ENCODE measurements around the gene ERG.

Gene ERG

DNA sequence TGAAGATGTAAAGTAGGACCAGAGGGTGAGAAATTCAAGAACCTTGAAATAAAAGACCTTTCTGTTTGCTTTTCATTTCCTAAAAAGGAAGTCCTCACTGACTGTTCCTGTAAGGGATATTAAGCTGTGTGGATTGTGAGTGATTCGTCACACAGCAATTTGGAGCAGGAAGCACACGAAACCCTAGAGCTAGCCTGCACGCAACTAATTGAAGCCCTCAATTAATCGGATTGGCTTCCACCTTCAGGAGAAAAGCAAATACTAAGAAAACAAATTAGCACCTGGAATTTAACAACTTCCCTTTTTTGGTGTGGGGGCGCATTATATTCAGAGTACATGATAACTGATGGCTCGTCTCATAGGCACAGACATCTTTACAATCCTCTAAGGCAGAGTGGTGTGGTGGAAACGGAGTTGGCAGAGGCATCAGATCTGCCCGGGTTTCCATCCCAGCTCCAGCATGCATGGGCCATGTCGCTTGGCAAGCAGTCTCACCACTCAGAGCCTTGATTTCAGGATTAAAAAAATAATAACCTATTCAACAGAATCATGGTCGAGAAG lies 146.2 kb downstream of the ERG start:
- no peak overlapping the region for H3K4me3 Mint-ChIP-seq
- H3K4me1 Mint-ChIP-seq (ENCODE audit: low read depth), result peaks cover 7% of the 10 kb centered on the region
- H3K9me3 Mint-ChIP-seq, result no peaks in the 10 kb centered on the region
- H3K36me3 Mint-ChIP-seq (ENCODE audit: low read depth), result no peaks in the 10 kb centered on the region
- no peaks in the 10 kb centered on the region for H3K27me3 Mint-ChIP-seq (ENCODE audit: low read depth)
- no peak overlapping the region for H3K27ac Mint-ChIP-seq

DNA sequence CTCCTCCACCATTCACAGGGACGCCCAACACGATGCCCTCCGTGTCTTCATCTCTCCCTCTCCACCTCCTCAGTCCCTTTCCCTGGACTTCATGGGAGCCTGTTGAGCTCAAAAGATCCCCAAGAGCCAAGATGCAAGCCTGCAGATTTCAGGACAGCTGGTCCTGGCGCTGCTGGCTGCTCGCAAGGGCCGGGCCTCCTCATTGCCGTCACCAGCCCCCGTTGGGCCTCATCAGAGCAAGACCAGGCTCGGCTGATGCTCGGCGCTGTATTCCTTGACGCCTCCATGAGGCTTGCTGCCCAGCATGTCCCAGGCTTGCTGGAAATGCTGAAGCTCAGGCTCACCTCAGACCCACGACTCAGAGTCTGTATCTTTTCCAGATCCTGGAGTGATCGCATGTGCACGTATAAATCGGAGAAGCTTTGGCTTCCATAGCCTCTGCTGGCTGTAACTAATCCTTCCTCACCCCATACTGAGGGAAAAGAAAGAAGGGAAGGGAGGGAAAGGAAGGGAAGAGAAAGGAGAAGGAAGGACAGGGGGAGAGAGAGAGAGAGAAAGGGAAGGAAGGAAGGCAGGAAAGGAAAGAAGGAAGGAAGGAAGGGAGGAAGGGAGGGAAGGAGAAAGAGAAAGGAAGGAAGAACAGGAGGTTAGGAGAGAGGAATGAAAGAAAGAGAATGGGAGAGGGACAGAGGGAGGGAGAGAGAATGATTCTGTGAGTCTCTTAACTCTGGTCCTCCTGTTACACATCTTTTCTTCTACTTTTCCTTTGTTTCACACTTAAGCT lies 146.9 kb downstream of the ERG start:
- H3K27me3 Mint-ChIP-seq (ENCODE audit: low read depth), result no peaks in the 10 kb centered on the region
- H3K9me3 Mint-ChIP-seq, result no peaks in the 10 kb centered on the region
- no peak overlapping the region for H3K4me3 Mint-ChIP-seq
- H3K27ac Mint-ChIP-seq, result no peak overlapping the region
- H3K4me1 Mint-ChIP-seq (ENCODE audit: low read depth), result peaks cover 7% of the 10 kb centered on the region
- H3K36me3 Mint-ChIP-seq (ENCODE audit: low read depth), result no peaks in the 10 kb centered on the region

GRCh38 chr21:38350684-38351083 lies 147.6 kb downstream of the ERG start:
- peaks cover 7% of the 10 kb centered on the region for H3K4me1 Mint-ChIP-seq (ENCODE audit: low read depth)
- no peak overlapping the region for H3K4me3 Mint-ChIP-seq
- H3K27ac Mint-ChIP-seq, result no peak overlapping the region
- H3K27me3 Mint-ChIP-seq (ENCODE audit: low read depth), result no peaks in the 10 kb centered on the region
- H3K36me3 Mint-ChIP-seq (ENCODE audit: low read depth), result no peaks in the 10 kb centered on the region
- peaks cover 4% of the 10 kb centered on the region for H3K9me3 Mint-ChIP-seq

DNA sequence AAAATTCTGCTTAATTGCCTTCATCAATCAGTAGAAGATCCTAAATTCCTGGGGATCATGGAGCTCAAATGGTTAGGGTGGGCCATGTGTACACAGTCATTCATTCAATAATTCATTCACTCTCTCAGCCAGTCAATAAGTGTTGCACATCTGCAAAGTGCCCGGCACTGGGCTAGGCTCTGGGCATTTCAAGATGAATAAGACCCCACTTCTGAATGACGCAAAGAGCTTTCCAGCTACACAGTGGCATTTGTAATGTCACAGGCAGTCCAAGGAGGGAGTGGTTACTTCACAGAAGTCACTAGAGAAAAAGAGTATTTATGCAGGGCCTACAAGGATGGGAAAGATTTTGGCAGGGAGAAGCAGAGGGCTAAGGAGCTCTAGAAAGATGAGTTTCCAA lies 148.3 kb downstream of the ERG start:
- Mint-ChIP-seq H3K4me1 (ENCODE audit: low read depth) (peaks cover 7% of the 10 kb centered on the region), H3K9me3 (peaks cover 4% of the 10 kb centered on the region), H3K27ac (no peak overlapping the region), H3K27me3 (ENCODE audit: low read depth) (no peaks in the 10 kb centered on the region), H3K4me3 (no peak overlapping the region), H3K36me3 (ENCODE audit: low read depth) (no peaks in the 10 kb centered on the region)

DNA sequence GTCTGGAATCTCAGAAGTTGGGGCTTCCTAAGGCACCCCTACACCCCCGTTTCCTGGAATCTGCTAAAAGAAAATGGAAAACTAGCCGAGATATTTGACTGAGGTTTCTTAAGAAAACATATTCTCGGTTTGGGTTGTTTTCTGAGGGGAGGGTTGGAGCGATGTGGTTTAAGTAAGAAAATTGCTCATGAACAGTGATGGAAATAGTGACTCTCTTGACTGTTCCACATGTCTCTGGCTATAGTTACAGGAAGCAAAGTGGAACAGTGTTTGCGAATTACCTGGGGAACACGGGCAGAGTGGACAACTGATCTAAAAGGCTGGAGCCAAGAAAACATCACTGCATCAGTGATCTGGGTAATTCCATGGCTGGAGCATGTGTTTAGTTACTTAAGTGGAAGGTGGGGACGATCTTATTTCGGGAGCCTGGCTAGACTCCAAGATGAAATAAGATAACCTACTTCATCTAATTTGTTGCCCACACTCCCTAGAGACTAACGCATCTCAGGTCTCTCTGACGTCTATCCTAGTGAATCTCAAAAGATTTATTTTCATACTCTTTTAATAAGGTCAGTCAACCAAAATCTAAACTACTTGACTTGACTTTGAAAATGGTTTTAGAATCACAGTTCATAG lies 149.0 kb downstream of the ERG start:
- no peak overlapping the region for H3K4me3 Mint-ChIP-seq
- no peak overlapping the region for H3K27ac Mint-ChIP-seq

DNA sequence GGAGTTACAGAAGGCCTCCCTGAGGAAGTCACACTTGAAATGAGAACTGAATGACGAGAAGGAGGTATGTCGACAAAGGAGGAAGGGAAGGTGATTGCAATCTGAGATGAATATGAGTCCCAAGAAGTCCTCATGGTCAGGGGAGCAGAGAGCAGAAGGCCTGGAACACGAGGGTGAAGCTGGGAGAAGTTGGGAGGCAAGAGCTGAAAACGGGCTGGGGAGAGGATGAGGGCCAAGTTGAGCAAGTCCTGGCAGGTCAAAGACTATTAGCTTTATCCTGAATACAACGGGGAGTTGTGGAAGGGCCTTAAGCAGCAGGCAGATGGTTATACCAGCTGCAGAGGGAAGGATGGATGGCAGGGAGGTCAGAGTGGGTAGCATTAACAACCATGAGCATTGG lies 152.0 kb downstream of the ERG start:
- no peak overlapping the region for H3K27ac Mint-ChIP-seq
- H3K4me3 Mint-ChIP-seq, result no peak overlapping the region
- H3K9me3 Mint-ChIP-seq, result peaks cover 4% of the 10 kb centered on the region
- H3K27me3 Mint-ChIP-seq (ENCODE audit: low read depth), result no peaks in the 10 kb centered on the region
- peaks cover 4% of the 10 kb centered on the region for H3K4me1 Mint-ChIP-seq (ENCODE audit: low read depth)
- no peaks in the 10 kb centered on the region for H3K36me3 Mint-ChIP-seq (ENCODE audit: low read depth)

More for the DNA sequence above, 149.0 kb downstream of the ERG start:
- H3K9me3 Mint-ChIP-seq, result peaks cover 4% of the 10 kb centered on the region
- H3K4me1 Mint-ChIP-seq (ENCODE audit: low read depth), result peaks cover 7% of the 10 kb centered on the region
- H3K27me3 Mint-ChIP-seq (ENCODE audit: low read depth), result no peaks in the 10 kb centered on the region
- H3K36me3 Mint-ChIP-seq (ENCODE audit: low read depth), result no peaks in the 10 kb centered on the region

DNA sequence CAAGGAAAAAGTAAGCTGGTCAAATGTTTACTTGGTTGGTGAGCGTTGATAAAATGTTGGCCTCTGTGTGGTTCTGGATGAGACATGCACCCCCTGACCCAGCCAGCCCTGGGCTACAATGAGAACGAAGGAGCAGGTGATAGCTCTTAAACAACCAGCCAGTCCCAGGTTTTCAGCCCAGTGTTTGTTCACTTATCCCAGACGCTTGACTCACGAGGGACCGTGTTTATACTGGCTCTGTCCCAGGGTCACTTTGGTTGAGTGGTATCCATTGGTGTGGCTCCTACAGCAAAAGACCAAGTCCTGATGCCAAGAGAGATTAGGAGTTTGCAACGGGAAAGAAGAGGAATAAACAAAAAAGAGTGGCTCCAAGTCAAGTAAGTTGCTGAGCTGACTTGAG lies 154.6 kb downstream of the ERG start:
- Mint-ChIP-seq H3K9me3 (peaks cover 4% of the 10 kb centered on the region), H3K27ac (no peak overlapping the region), H3K27me3 (ENCODE audit: low read depth) (no peaks in the 10 kb centered on the region), H3K4me1 (ENCODE audit: low read depth) (no peaks in the 10 kb centered on the region), H3K4me3 (no peak overlapping the region), H3K36me3 (ENCODE audit: low read depth) (no peaks in the 10 kb centered on the region)

- Mint-ChIP-seq H3K4me1 (ENCODE audit: low read depth) (no peaks in the 10 kb centered on the region), H3K36me3 (ENCODE audit: low read depth) (no peaks in the 10 kb centered on the region), H3K27me3 (ENCODE audit: low read depth) (no peaks in the 10 kb centered on the region), H3K9me3 (peaks cover 9% of the 10 kb centered on the region), H3K4me3 (no peak overlapping the region), H3K27ac (no peak overlapping the region)
Measured at GRCh38 chr21:38342739-38343138, 155.5 kb downstream of the ERG start.

- Mint-ChIP-seq H3K36me3 (ENCODE audit: low read depth) (no peaks in the 10 kb centered on the region), H3K27me3 (ENCODE audit: low read depth) (no peaks in the 10 kb centered on the region), H3K4me3 (no peak overlapping the region), H3K9me3 (peaks cover 9% of the 10 kb centered on the region), H3K4me1 (ENCODE audit: low read depth) (no peaks in the 10 kb centered on the region), H3K27ac (no peak overlapping the region)
Measured at GRCh38 chr21:38341546-38342012, 156.7 kb downstream of the ERG start.

GRCh38 chr21:38340131-38340530 lies 158.1 kb downstream of the ERG start:
- H3K9me3 Mint-ChIP-seq, result peaks cover 5% of the 10 kb centered on the region
- H3K4me1 Mint-ChIP-seq (ENCODE audit: low read depth), result no peaks in the 10 kb centered on the region
- H3K27me3 Mint-ChIP-seq (ENCODE audit: low read depth), result no peaks in the 10 kb centered on the region
- H3K36me3 Mint-ChIP-seq (ENCODE audit: low read depth), result no peaks in the 10 kb centered on the region
- H3K4me3 Mint-ChIP-seq, result no peak overlapping the region
- H3K27ac Mint-ChIP-seq, result no peak overlapping the region

DNA sequence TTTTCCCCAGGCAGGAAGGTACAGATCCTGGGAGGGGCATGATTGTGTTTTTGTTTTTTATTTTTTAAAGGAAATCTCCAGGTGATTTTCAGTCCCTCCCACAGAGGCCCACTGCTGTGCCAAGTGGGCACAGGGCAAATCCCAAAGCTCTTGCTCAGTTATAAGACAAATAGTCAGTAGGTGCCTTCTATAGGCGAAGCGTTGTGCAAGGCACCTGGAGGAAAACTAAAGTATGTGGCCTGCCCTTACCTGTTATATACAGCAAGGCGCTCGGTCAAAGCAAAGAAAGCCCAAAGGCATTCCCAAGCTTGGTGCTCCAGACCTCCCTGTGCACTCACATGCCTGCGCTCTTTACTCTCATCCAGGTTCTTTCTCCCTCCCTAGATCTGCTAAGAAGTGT lies 160.5 kb downstream of the ERG start:
- H3K27ac Mint-ChIP-seq, result no peak overlapping the region
- H3K4me3 Mint-ChIP-seq, result no peak overlapping the region
- peaks cover 5% of the 10 kb centered on the region for H3K9me3 Mint-ChIP-seq
- no peaks in the 10 kb centered on the region for H3K36me3 Mint-ChIP-seq (ENCODE audit: low read depth)
- no peaks in the 10 kb centered on the region for H3K4me1 Mint-ChIP-seq (ENCODE audit: low read depth)
- H3K27me3 Mint-ChIP-seq (ENCODE audit: low read depth), result no peaks in the 10 kb centered on the region

- H3K27ac Mint-ChIP-seq, result no peak overlapping the region
- no peaks in the 10 kb centered on the region for H3K4me1 Mint-ChIP-seq (ENCODE audit: low read depth)
- H3K4me3 Mint-ChIP-seq, result no peak overlapping the region
- H3K27me3 Mint-ChIP-seq (ENCODE audit: low read depth), result no peaks in the 10 kb centered on the region
- peaks cover 5% of the 10 kb centered on the region for H3K9me3 Mint-ChIP-seq
- no peaks in the 10 kb centered on the region for H3K36me3 Mint-ChIP-seq (ENCODE audit: low read depth)
Measured at GRCh38 chr21:38334866-38335265, 163.4 kb downstream of the ERG start.

DNA sequence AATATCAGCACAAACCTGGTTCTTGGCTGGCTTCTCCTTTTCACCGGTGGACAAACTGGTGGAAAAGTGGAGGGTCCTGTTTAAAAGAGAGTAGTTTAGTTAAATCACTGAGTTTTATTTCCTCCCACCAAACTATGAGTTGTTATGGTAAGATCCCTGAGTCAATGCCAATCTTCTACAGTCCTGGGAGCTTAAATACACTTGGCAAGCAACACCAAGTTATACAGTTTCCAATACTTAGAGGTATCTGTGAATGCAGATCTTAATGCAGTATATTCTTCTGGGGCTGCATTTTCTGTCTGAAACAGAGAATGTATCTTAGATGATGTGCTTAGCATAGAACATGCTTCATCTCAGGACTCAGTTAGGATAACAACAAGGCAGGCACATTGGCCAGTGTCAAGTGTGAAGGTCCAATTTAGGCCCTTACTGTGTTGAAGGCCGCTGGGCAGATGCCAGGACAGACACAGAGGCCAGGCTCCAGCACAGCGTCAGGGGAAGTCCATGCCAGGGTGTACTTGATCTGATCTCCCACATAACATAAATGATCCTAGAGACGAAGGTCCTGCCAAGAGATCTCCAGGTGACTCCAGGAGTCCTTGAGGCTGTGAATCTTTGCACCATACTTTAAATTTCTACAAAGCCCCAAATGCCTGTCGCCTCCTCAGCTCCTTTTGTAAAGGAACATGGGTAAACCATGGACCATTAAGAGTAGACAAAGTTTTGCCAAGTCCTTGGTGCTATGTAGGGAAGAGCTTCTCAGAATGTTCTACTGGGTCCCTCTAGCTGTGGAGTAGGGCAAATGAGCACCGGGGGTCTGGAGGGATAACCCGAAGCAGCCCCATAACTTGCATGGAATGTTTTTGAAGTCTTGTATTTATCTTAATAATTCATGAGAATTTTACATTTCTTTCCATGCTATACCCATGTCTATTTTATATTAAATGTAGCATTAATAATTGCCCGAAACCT lies 164.7 kb downstream of the ERG start:
- H3K27me3 Mint-ChIP-seq (ENCODE audit: low read depth), result no peaks in the 10 kb centered on the region
- H3K4me3 Mint-ChIP-seq, result no peak overlapping the region
- no peaks in the 10 kb centered on the region for H3K4me1 Mint-ChIP-seq (ENCODE audit: low read depth)
- H3K36me3 Mint-ChIP-seq (ENCODE audit: low read depth), result no peaks in the 10 kb centered on the region
- H3K9me3 Mint-ChIP-seq, result peaks cover 5% of the 10 kb centered on the region
- no peak overlapping the region for H3K27ac Mint-ChIP-seq

GRCh38 chr21:38330666-38331065 lies 167.6 kb downstream of the ERG start:
- Mint-ChIP-seq H3K9me3 (no peaks in the 10 kb centered on the region), H3K27me3 (ENCODE audit: low read depth) (no peaks in the 10 kb centered on the region), H3K27ac (no peak overlapping the region), H3K36me3 (ENCODE audit: low read depth) (no peaks in the 10 kb centered on the region), H3K4me3 (no peak overlapping the region), H3K4me1 (ENCODE audit: low read depth) (no peaks in the 10 kb centered on the region)

Data from T-helper 1 cell treated with Interleukin-12 subunit alpha and Interleukin-12 subunit beta and Interleukin-4 antibody, amounts not matched to agents 30 μg/mL and 1 μg/mL, for 36 hours (primary cell).